GM12891 (cell line): ENCODE data around the gene OR56A4.

ENCODE experiments used
- POLR2A ChIP-seq: IDR thresholded peaks from 2 replicates; pipeline ENCODE4 v1.6.1; 2011; ENCODE audit warnings: low read depth, low read length, control low read depth
- POLR2AphosphoS5 ChIP-seq: IDR thresholded peaks from 2 replicates; pipeline ENCODE4 v1.6.1; 2011; ENCODE audit warnings: low read depth, low read length, control low read depth
- POU2F2 ChIP-seq: IDR thresholded peaks from 2 replicates; pipeline ENCODE4 v1.6.1; 2011; ENCODE audit warnings: low read depth, mild to moderate bottlenecking, control low read depth, low read length, moderate library complexity
- TAF1 ChIP-seq: IDR thresholded peaks from 2 replicates; pipeline ENCODE4 v1.6.1; 2011; ENCODE audit warnings: low read depth, low read length, control low read depth

- TF ChIP-seq POLR2A = no peak
- TF ChIP-seq TAF1 = no peak
- no peak for TF ChIP-seq POLR2AphosphoS5
- no peak for TF ChIP-seq POU2F2
Observed at GRCh38 chr11:5968394-5968793, 38.4 kb downstream of the OR56A4 start, which contains the start of gene OR56A5.
